HepG2 (cell line): ENCODE data around the gene MYO7B. TPM values are rescaled to one million over a fixed set of nuclear protein-coding genes. Genes with fewer than 3 reads are reported as not detected.

Experiments used
- ATF6 ChIP-seq: sonication (generic); formaldehyde crosslinking; conservative IDR thresholded peaks from 2 replicates; pipeline ENCODE4 v1.4.0; 2020; ENCODE audit warnings: missing genetic modification reagents
- CBFB ChIP-seq: sonication (generic); formaldehyde crosslinking; IDR thresholded peaks from 2 replicates; pipeline ENCODE4 v1.4.0; 2020; ENCODE audit warnings: missing genetic modification reagents
- CHCHD3 ChIP-seq: sonication (generic); formaldehyde crosslinking; IDR thresholded peaks from 2 replicates; pipeline ENCODE4 v1.8.0; 2022; ENCODE audit warnings: mild to moderate bottlenecking, missing genetic modification reagents, moderate library complexity
- HDAC1 ChIP-seq: sonication (generic); formaldehyde crosslinking; IDR thresholded peaks from 2 replicates; pipeline ENCODE4 v1.5.1; 2020; ENCODE audit warnings: mild to moderate bottlenecking, missing genetic modification reagents
- MAFK ChIP-seq, 2 experiments: IDR thresholded peaks in 1 of 2; conservative IDR thresholded peaks in 1 of 2; 2 replicates each; pipeline ENCODE4 v1.6.1; 2011; ENCODE audit warnings: improper control_type of control experiment in 2 of 2, low read length in 2 of 2
- MXD1 ChIP-seq: sonication (generic); formaldehyde crosslinking; IDR thresholded peaks from 2 replicates; pipeline ENCODE4 v1.4.0; 2020; ENCODE audit warnings: mild to moderate bottlenecking, missing genetic modification reagents
- NRL ChIP-seq: sonication (generic); formaldehyde crosslinking; IDR thresholded peaks from 2 replicates; pipeline ENCODE4 v1.5.0; 2020; ENCODE audit warnings: missing genetic modification reagents, mild to moderate bottlenecking, moderate library complexity, borderline replicate concordance
- TAF15 ChIP-seq: fragments of 200-400 bp; formaldehyde crosslinking; IDR thresholded peaks from one replicate; pipeline ENCODE4 v1.6.1; 2018; ENCODE audit warnings: mild to moderate bottlenecking, low read depth, low read length; ENCODE audit not compliant: poor library complexity, severe bottlenecking
- TARDBP ChIP-seq: sonication (generic); formaldehyde crosslinking; IDR thresholded peaks from 2 replicates; pipeline ENCODE4 v1.8.0; 2022; ENCODE audit warnings: mild to moderate bottlenecking, missing genetic modification reagents
- TBL1XR1 ChIP-seq: fragments of 150-350 bp; IDR thresholded peaks from 2 replicates; pipeline ENCODE4 v1.6.1; 2014; ENCODE audit warnings: borderline replicate concordance, low read length; ENCODE audit not compliant: partially characterized antibody
- ZMAT3 ChIP-seq: sonication (generic); formaldehyde crosslinking; conservative IDR thresholded peaks from 2 replicates; pipeline ENCODE4 v1.7.0; 2021; ENCODE audit warnings: missing genetic modification reagents
- ZNF160 ChIP-seq: sonication (generic); formaldehyde crosslinking; IDR thresholded peaks from 2 replicates; pipeline ENCODE4 v1.8.0; 2022; ENCODE audit warnings: mild to moderate bottlenecking, inconsistent platforms, missing genetic modification reagents
- ZNF224 ChIP-seq: sonication (generic); formaldehyde crosslinking; IDR thresholded peaks from 2 replicates; pipeline ENCODE4 v1.5.0; 2020; ENCODE audit warnings: mild to moderate bottlenecking, missing genetic modification reagents
- ZNF235 ChIP-seq: sonication (generic); formaldehyde crosslinking; IDR thresholded peaks from 2 replicates; pipeline ENCODE4 v1.8.1; 2023; ENCODE audit warnings: mild to moderate bottlenecking, missing genetic modification reagents, borderline replicate concordance
- ZNF335 ChIP-seq: sonication (generic); formaldehyde crosslinking; IDR thresholded peaks from 2 replicates; pipeline ENCODE4 v1.4.0; 2020; ENCODE audit warnings: missing genetic modification reagents
- ZNF484 ChIP-seq: sonication (generic); formaldehyde crosslinking; IDR thresholded peaks from 2 replicates; pipeline ENCODE4 v1.5.1; 2020; ENCODE audit warnings: mild to moderate bottlenecking, low read depth, missing genetic modification reagents, borderline replicate concordance
- ZNF496 ChIP-seq: sonication (generic); formaldehyde crosslinking; IDR thresholded peaks from 2 replicates; pipeline ENCODE4 v1.8.1; 2023; ENCODE audit warnings: mild to moderate bottlenecking, moderate library complexity, missing genetic modification reagents; ENCODE audit not compliant: insufficient replicate concordance
- ZNF510 ChIP-seq: sonication (generic); formaldehyde crosslinking; IDR thresholded peaks from 2 replicates; pipeline ENCODE4 v1.4.0; 2020; ENCODE audit warnings: low read depth, mild to moderate bottlenecking, missing genetic modification reagents
- ZNF556 ChIP-seq: sonication (generic); formaldehyde crosslinking; IDR thresholded peaks from 2 replicates; pipeline ENCODE4 v1.4.0; 2020; ENCODE audit warnings: mild to moderate bottlenecking, missing genetic modification reagents, borderline replicate concordance
- ZNF761 ChIP-seq: sonication (generic); formaldehyde crosslinking; conservative IDR thresholded peaks from 2 replicates; pipeline ENCODE4 v1.4.0; 2020; ENCODE audit warnings: mild to moderate bottlenecking, missing genetic modification reagents
- ZNF878 ChIP-seq: sonication (generic); formaldehyde crosslinking; IDR thresholded peaks from 2 replicates; pipeline ENCODE4 v1.8.1; 2023; ENCODE audit warnings: mild to moderate bottlenecking, missing genetic modification reagents, moderate library complexity
- polyA plus RNA-seq, 8 experiments: library from polyadenylated mRNA; depleted of rRNA in 3 of 8; stranded (reverse) in 7 of 8; unstranded in 1 of 8; fragments of >200 nt; fragmentation: Illumina TruSeq in 4 of 8; extraction: Trizol in 4 of 8; gene quantifications; 2 replicates each; pipeline versions ENCODE4 v1.2.1 to v1.2.3, GENCODE V29; 2011 to 2016; ENCODE audit warnings: low read depth in 4 of 8, missing spikeins in 1 of 8, mixed read lengths in 1 of 8; ENCODE audit not compliant: insufficient read depth in 1 of 8
- total RNA-seq, 5 experiments: library from RNA; depleted of rRNA; stranded (reverse); fragments of >200 nt; fragmentation: Illumina TruSeq; extraction: Trizol; gene quantifications; 2 replicates each; pipeline ENCODE4 v1.2.3, GENCODE V29; 2016; ENCODE audit warnings: low read depth in 1 of 5
- TF ChIP-seq, protein P1 (sequence below): sonication (generic); formaldehyde crosslinking; IDR thresholded peaks from 2 replicates; pipeline ENCODE4 v1.4.0; 2020; ENCODE audit warnings: missing genetic modification reagents
- TF ChIP-seq, protein P2 (sequence below): sonication (generic); formaldehyde crosslinking; IDR thresholded peaks from 2 replicates; pipeline ENCODE4 v1.5.1; 2020; ENCODE audit warnings: mild to moderate bottlenecking, moderate library complexity, missing genetic modification reagents
- TF ChIP-seq, protein P3 (sequence below): sonication (generic); formaldehyde crosslinking; IDR thresholded peaks from 2 replicates; pipeline ENCODE4 v1.4.0; 2020; ENCODE audit warnings: mild to moderate bottlenecking, missing genetic modification reagents

MYO7B gene
- total and polyA plus RNA-seq, 2 of the 13 experiments (the other 11 are each of a cell fraction or from before 2014, with no cell fraction given): not detected

- TF ChIP-seq ATF6 (CRISPR knock-in tag): no peak
- no peak for TF ChIP-seq MAFK (conservative IDR thresholded peaks at IDR 0.05 in 1 of 2, IDR thresholded peaks at IDR 0.05 in 1 of 2; ENCODE audit: low read length in 2 of 2)
- TF ChIP-seq ZNF160: no peak
- TF ChIP-seq CBFB (CRISPR knock-in tag): peak; percentile 53; the same call in 1 of the 2 replicates
- TF ChIP-seq ZNF510: no peak
- TF ChIP-seq ZNF878 (CRISPR knock-in tag): no peak
- TF ChIP-seq, protein P1, sequence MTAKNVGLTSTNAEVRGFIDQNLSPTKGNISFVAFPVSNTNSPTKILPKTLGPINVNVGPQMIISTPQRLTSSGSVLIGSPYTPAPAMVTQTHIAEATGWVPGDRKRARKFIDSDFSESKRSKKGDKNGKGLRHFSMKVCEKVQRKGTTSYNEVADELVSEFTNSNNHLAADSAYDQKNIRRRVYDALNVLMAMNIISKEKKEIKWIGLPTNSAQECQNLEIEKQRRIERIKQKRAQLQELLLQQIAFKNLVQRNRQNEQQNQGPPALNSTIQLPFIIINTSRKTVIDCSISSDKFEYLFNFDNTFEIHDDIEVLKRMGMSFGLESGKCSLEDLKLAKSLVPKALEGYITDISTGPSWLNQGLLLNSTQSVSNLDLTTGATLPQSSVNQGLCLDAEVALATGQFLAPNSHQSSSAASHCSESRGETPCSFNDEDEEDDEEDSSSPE (CRISPR knock-in tag): no peak
- no peak; the same call in 1 of the 2 replicates for TF ChIP-seq NRL
- peak; percentile 33; the same call in 1 of the 2 replicates for TF ChIP-seq ZNF224 (CRISPR knock-in tag)
- no peak; the same call in 1 of the 2 replicates for TF ChIP-seq ZNF556 (CRISPR knock-in tag)
- no peak for TF ChIP-seq CHCHD3 (CRISPR knock-in tag)
- TF ChIP-seq ZNF484: no peak
- TF ChIP-seq, protein P2, sequence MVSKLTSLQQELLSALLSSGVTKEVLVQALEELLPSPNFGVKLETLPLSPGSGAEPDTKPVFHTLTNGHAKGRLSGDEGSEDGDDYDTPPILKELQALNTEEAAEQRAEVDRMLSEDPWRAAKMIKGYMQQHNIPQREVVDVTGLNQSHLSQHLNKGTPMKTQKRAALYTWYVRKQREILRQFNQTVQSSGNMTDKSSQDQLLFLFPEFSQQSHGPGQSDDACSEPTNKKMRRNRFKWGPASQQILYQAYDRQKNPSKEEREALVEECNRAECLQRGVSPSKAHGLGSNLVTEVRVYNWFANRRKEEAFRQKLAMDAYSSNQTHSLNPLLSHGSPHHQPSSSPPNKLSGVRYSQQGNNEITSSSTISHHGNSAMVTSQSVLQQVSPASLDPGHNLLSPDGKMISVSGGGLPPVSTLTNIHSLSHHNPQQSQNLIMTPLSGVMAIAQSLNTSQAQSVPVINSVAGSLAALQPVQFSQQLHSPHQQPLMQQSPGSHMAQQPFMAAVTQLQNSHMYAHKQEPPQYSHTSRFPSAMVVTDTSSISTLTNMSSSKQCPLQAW (CRISPR knock-in tag): peak; percentile 83
- TF ChIP-seq ZNF235: no peak
- TF ChIP-seq, protein P3, sequence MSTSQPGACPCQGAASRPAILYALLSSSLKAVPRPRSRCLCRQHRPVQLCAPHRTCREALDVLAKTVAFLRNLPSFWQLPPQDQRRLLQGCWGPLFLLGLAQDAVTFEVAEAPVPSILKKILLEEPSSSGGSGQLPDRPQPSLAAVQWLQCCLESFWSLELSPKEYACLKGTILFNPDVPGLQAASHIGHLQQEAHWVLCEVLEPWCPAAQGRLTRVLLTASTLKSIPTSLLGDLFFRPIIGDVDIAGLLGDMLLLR (CRISPR knock-in tag): peak; percentile 50; the same call in 1 of the 2 replicates
- TF ChIP-seq HDAC1 (CRISPR knock-in tag): peak; percentile 33; the same call in 1 of the 2 replicates
- no peak for TF ChIP-seq ZNF496 (CRISPR knock-in tag)
- no peak for TF ChIP-seq TBL1XR1
- peak; percentile 42; the same call in 1 of the 2 replicates for TF ChIP-seq TARDBP
- TF ChIP-seq ZNF761 (CRISPR knock-in tag): no peak
- TF ChIP-seq TAF15: no peak
- no peak for TF ChIP-seq ZMAT3 (CRISPR knock-in tag)
- TF ChIP-seq ZNF335: no peak
- no peak for TF ChIP-seq MXD1
Observed at GRCh38 chr2:127591221-127591923, 55.9 kb downstream of the MYO7B start (continued).
